WI38 (cell line): ENCODE measurements around the gene CASQ1.

Experiments used
- H3K4me3 ChIP-seq: 2 replicates; pipeline ENCODE4 v1.5.1; 2011; ENCODE audit warnings: low read depth, mild to moderate bottlenecking, control low read depth, low read length
- CTCF ChIP-seq: IDR thresholded peaks from 2 replicates; pipeline ENCODE4 v1.5.1; 2012; ENCODE audit warnings: low read depth, mild to moderate bottlenecking, control low read depth, low read length

Gene CASQ1

GRCh38 chr1:160192234-160192633 is 1.9 kb downstream of the CASQ1 start:
- H3K4me3 ChIP-seq: no peak overlapping the region
- no peak for TF ChIP-seq CTCF

GRCh38 chr1:160193091-160193819 is 2.9 kb downstream of the CASQ1 start:
- no peak overlapping the region for H3K4me3 ChIP-seq

GRCh38 chr1:160193832-160194736 is 3.7 kb downstream of the CASQ1 start:
- no peak for TF ChIP-seq CTCF
- H3K4me3 ChIP-seq: no peak overlapping the region

More at GRCh38 chr1:160193091-160193819, 2.9 kb downstream of the CASQ1 start:
- TF ChIP-seq CTCF: peak; percentile 95

GRCh38 chr1:160194737-160195059 is 4.3 kb downstream of the CASQ1 start:
- TF ChIP-seq CTCF: no peak
- H3K4me3 ChIP-seq: no peak overlapping the region

- TF ChIP-seq CTCF: no peak
- no peak overlapping the region for H3K4me3 ChIP-seq
Measured at GRCh38 chr1:160196143-160196542, 5.8 kb downstream of the CASQ1 start.

GRCh38 chr1:160197231-160197630 is 6.9 kb downstream of the CASQ1 start:
- no peak overlapping the region for H3K4me3 ChIP-seq
- no peak for TF ChIP-seq CTCF

- H3K4me3 ChIP-seq: no peak overlapping the region
- no peak for TF ChIP-seq CTCF
Measured at GRCh38 chr1:160200786-160201185, 10.4 kb downstream of the CASQ1 start.
